DLD1 (cell line): ENCODE measurements around the gene PNKD.
"Not testable (repeated sequence)": the region's sequence is repeated elsewhere in the genome, so short reads cannot be mapped to it uniquely, and the experiment has no call there.

Source experiments
- in situ Hi-C: cut with HindIII; loops from 2 replicates; pipeline ENCODE4 v1.10.0; 2017; ENCODE audit warnings: low sequenced_read_pairs

Gene PNKD

GRCh38 chr2:218291318-218292047 is 21.2 kb downstream of the PNKD start:
- in situ Hi-C loops, result no loop called here

- in situ Hi-C loops, result no loop called here
Observed at GRCh38 chr2:218292048-218293014, 22.0 kb downstream of the PNKD start, which contains the start of gene TMBIM1. TSS of gene TMBIM1 (minus strand) at chr2:218292503. CDS start at chr2:218282141, 10,362 bp downstream.

GRCh38 chr2:218293715-218294429 is 23.6 kb downstream of the PNKD start:
- in situ Hi-C loops, result no loop called here

GRCh38 chr2:218294430-218295022 is 24.2 kb downstream of the PNKD start:
- in situ Hi-C loops, result no loop called here

GRCh38 chr2:218295029-218295428 is 24.7 kb downstream of the PNKD start:
- in situ Hi-C loops, result no loop called here

GRCh38 chr2:218296200-218296599 is 25.9 kb downstream of the PNKD start:
- in situ Hi-C loops, result no loop called here

GRCh38 chr2:218296847-218297246 is 26.5 kb downstream of the PNKD start:
- in situ Hi-C loops, result no loop called here

- in situ Hi-C loops, result no loop called here
Observed at GRCh38 chr2:218298314-218298875, 28.1 kb downstream of the PNKD start.

GRCh38 chr2:218300141-218300540 is 29.8 kb downstream of the PNKD start:
- in situ Hi-C loops, result no loop called here

- in situ Hi-C loops, result no loop called here
Observed at GRCh38 chr2:218301176-218301819, 31.0 kb downstream of the PNKD start.

GRCh38 chr2:218305383-218305782 is 35.1 kb downstream of the PNKD start:
- in situ Hi-C loops, result no loop called here

- in situ Hi-C loops, result no loop called here
Observed at GRCh38 chr2:218306184-218306920, 36.0 kb downstream of the PNKD start.

GRCh38 chr2:218307415-218308090 is 37.2 kb downstream of the PNKD start:
- in situ Hi-C loops, result no loop called here

GRCh38 chr2:218310853-218311540 is 40.7 kb downstream of the PNKD start:
- in situ Hi-C loops, result no loop called here

- in situ Hi-C loops, result not testable (repeated sequence)
Observed at GRCh38 chr2:218311541-218312266, 41.4 kb downstream of the PNKD start.

GRCh38 chr2:218312267-218312756 is 42.0 kb downstream of the PNKD start:
- in situ Hi-C loops, result no loop called here

- in situ Hi-C loops, result no loop called here
Observed at GRCh38 chr2:218313356-218313755, 43.0 kb downstream of the PNKD start.
